HepG2 (cell line): ENCODE measurements around the gene CSMD2. TPM values are rescaled to one million over a fixed set of nuclear protein-coding genes. Genes with fewer than 3 reads are reported as not detected.

ENCODE experiments used
- ATAC-seq: fragments of 200-7000 bp; cut with Tn5 transposase; 3 replicates; pipeline ENCODE4 v1.9.1; 2020; ENCODE audit warnings: mild to moderate bottlenecking, moderate library complexity
- BruUV-seq: library from RNA; stranded (reverse); fragments of 400-500 nt; replicated peaks from 2 replicates; lab custom pipeline; 2021; lab: Mats Ljungman, UMichigan
- CTCF ChIA-PET: fragments of 300-600 bp; formaldehyde crosslinking; extraction: SDS; loops from one replicate; lab custom pipeline; 2021; ENCODE audit warnings: low total read pairs, inconsistent platforms, low intra/inter-chr PET ratio; lab: Yijun Ruan, JAX
- POLR2A ChIA-PET: fragments of 350-600 bp; sonication (Branson Sonifier 250); formaldehyde crosslinking; loops from one replicate; lab custom pipeline; 2020; ENCODE audit warnings: antibody characterized with exemption, inconsistent platforms; lab: Yijun Ruan, JAX
- DNase-seq: peaks from one replicate; pipeline ENCODE4 v3.0.0-alpha.2; 2015; ENCODE audit warnings: low spot score
- FAIRE-seq: peaks from 3 replicates; lab custom pipeline; 2011; peaks lifted over from hg19 to GRCh38; lab: Jason Lieb, UNC
- H2AFZ ChIP-seq: one replicate; pipeline ENCODE4 v1.6.1; 2011; ENCODE audit warnings: low read length, inconsistent platforms
- H3K27ac ChIP-seq: fragments of 300-600 bp; 3 replicates; pipeline ENCODE4 v1.8.0; 2011; ENCODE audit warnings: mixed run types, mild to moderate bottlenecking, mixed read lengths, low read length, inconsistent platforms; ENCODE audit not compliant: insufficient read depth; ENCODE audit errors: extremely low read length
- H3K27me3 ChIP-seq, 2 experiments: fragments of 200-600 bp in 1 of 2; 2 replicates in 1 of 2; 3 replicates in 1 of 2; pipeline versions ENCODE4 v1.6.0 to v1.8.0; 2011; ENCODE audit warnings: low read length in 2 of 2, mild to moderate bottlenecking in 2 of 2, moderate library complexity in 2 of 2, inconsistent platforms in 1 of 2; ENCODE audit not compliant: insufficient read depth in 2 of 2, control insufficient read depth in 1 of 2
- H3K36me3 ChIP-seq, 2 experiments: fragments of 200-600 bp in 1 of 2; replicated peaks in 1 of 2; 2 replicates in 1 of 2; 3 replicates in 1 of 2; pipeline versions ENCODE4 v1.5.1 to v1.8.0; 2011; ENCODE audit warnings: low read length in 2 of 2, inconsistent platforms in 1 of 2; ENCODE audit not compliant: insufficient read depth in 2 of 2, control insufficient read depth in 1 of 2
- H3K4me1 ChIP-seq: 2 replicates; pipeline ENCODE4 v1.5.1; 2012; ENCODE audit warnings: low read length, inconsistent platforms; ENCODE audit not compliant: insufficient read depth
- H3K4me2 ChIP-seq: 2 replicates; pipeline ENCODE4 v1.6.0; 2011; ENCODE audit warnings: low read depth, low read length, inconsistent platforms
- H3K4me3 ChIP-seq, 3 experiments: fragments of 200-600 bp in 1 of 3; sonication (generic), shearing (Covaris generic) in 1 of 3; replicated peaks in 1 of 3; 2 replicates each; pipeline ENCODE4 v1.5.1; 2011 to 2016; ENCODE audit warnings: low read length in 3 of 3, inconsistent platforms in 2 of 3, low read depth in 2 of 3, mild to moderate bottlenecking in 2 of 3, control low read depth in 1 of 3, mixed read lengths in 1 of 3; ENCODE audit not compliant: insufficient read depth in 1 of 3
- H3K79me2 ChIP-seq: one replicate; pipeline ENCODE4 v1.6.1; 2011; ENCODE audit warnings: low read length, inconsistent platforms; ENCODE audit not compliant: insufficient read depth
- H3K9ac ChIP-seq: 2 replicates; pipeline ENCODE4 v1.6.0; 2011; ENCODE audit warnings: mild to moderate bottlenecking, low read depth, low read length, inconsistent platforms; ENCODE audit not compliant: insufficient read depth
- H3K9me3 ChIP-seq: 2 replicates; pipeline ENCODE4 v1.5.1; 2012; ENCODE audit warnings: mild to moderate bottlenecking, low read length
- H4K20me1 ChIP-seq: 2 replicates; pipeline ENCODE4 v1.6.0; 2011; ENCODE audit warnings: inconsistent platforms, mild to moderate bottlenecking, low read length, moderate library complexity; ENCODE audit not compliant: insufficient read depth
- HOXA9 ChIP-seq: sonication (generic); formaldehyde crosslinking; IDR thresholded peaks from 2 replicates; pipeline ENCODE4 v1.8.1; 2022; ENCODE audit warnings: missing genetic modification reagents, mild to moderate bottlenecking, moderate library complexity, borderline replicate concordance
- MNT ChIP-seq: fragments of 450-650 bp; IDR thresholded peaks from 2 replicates; pipeline ENCODE4 v1.6.1; 2016
- NR2F1 ChIP-seq, 2 experiments: fragments of 450-650 bp in 1 of 2; formaldehyde crosslinking in 1 of 2; IDR thresholded peaks; 2 replicates each; pipeline versions ENCODE4 v1.5.0 to v1.6.1; 2016 to 2020; ENCODE audit warnings: mild to moderate bottlenecking in 1 of 2, missing compliant biosample characterization in 1 of 2, missing genetic modification reagents in 1 of 2, moderate library complexity in 1 of 2
- NRL ChIP-seq: sonication (generic); formaldehyde crosslinking; IDR thresholded peaks from 2 replicates; pipeline ENCODE4 v1.5.0; 2020; ENCODE audit warnings: missing genetic modification reagents, mild to moderate bottlenecking, moderate library complexity, borderline replicate concordance
- SRF ChIP-seq: IDR thresholded peaks from 2 replicates; pipeline ENCODE4 v1.6.1; 2011; ENCODE audit warnings: mild to moderate bottlenecking, low read depth, low read length, moderate library complexity
- SRY ChIP-seq: sonication (generic); formaldehyde crosslinking; IDR thresholded peaks from 2 replicates; pipeline ENCODE4 v1.8.0; 2022; ENCODE audit warnings: mild to moderate bottlenecking, missing genetic modification reagents
- ZNF234 ChIP-seq: sonication (generic); formaldehyde crosslinking; conservative IDR thresholded peaks from 2 replicates; pipeline ENCODE4 v1.5.1; 2020; ENCODE audit warnings: mild to moderate bottlenecking, missing genetic modification reagents
- ZNF777 ChIP-seq: sonication (generic); formaldehyde crosslinking; IDR thresholded peaks from 2 replicates; pipeline ENCODE4 v1.4.0; 2020; ENCODE audit warnings: missing genetic modification reagents
- WGBS: methylation state at CpG from one replicate; pipeline ENCODE4 v1.1.6; 2017; ENCODE audit warnings: low lambda C conversion rate; 5-methylcytosine and 5-hydroxymethylcytosine counted together
- in situ Hi-C: cut with HindIII; loops from 2 replicates; pipeline ENCODE4 v1.10.0; 2017; ENCODE audit warnings: low pct_unique_long_range_greater_than_20kb; ENCODE audit not compliant: extremely low pct_ligation_motif_present
- intact Hi-C: fragments of 100-400 bp; cut with micrococcal nuclease; formaldehyde crosslinking; loops from one replicate; pipeline ENCODE4 v1.10.0; 2022; ENCODE audit not compliant: unreplicated experiment
- polyA plus RNA-seq, 8 experiments: library from polyadenylated mRNA; depleted of rRNA in 3 of 8; stranded (reverse) in 7 of 8; unstranded in 1 of 8; fragments of >200 nt; fragmentation: Illumina TruSeq in 4 of 8; extraction: Trizol in 4 of 8; gene quantifications; 2 replicates each; pipeline versions ENCODE4 v1.2.1 to v1.2.3, GENCODE V29; 2011 to 2016; ENCODE audit warnings: low read depth in 4 of 8, missing spikeins in 1 of 8, mixed read lengths in 1 of 8; ENCODE audit not compliant: insufficient read depth in 1 of 8
- total RNA-seq, 5 experiments: library from RNA; depleted of rRNA; stranded (reverse); fragments of >200 nt; fragmentation: Illumina TruSeq; extraction: Trizol; gene quantifications; 2 replicates each; pipeline ENCODE4 v1.2.3, GENCODE V29; 2016; ENCODE audit warnings: low read depth in 1 of 5

CSMD2 gene
- total and polyA plus RNA-seq, 2 of the 13 experiments (the other 11 are each of a cell fraction or from before 2014, with no cell fraction given), result not detected

GRCh38 chr1:34113887-34114286 lies 51.1 kb downstream of the CSMD2 start (continued):
- TF ChIP-seq NRL (CRISPR knock-in tag), result no peak
- TF ChIP-seq ZNF777 (CRISPR knock-in tag), result no peak
- TF ChIP-seq SRF, result no peak
- TF ChIP-seq SRY (CRISPR knock-in tag), result no peak
- TF ChIP-seq HOXA9 (CRISPR knock-in tag), result no peak

- Histone ChIP-seq H3K4me3 (no peak overlapping the region), H3K79me2 (no peaks in the 10 kb centered on the region), H3K27me3 (no peaks in the 10 kb centered on the region; a peak in 1 of 5 replicates), H3K9ac (no peak overlapping the region), H3K9me3 (peaks cover 20% of the 10 kb centered on the region; the same call in 1 of the 2 replicates), H2AFZ (no peak overlapping the region), H4K20me1 (no peaks in the 10 kb centered on the region), H3K4me2 (no peak overlapping the region), H3K36me3 (no peaks in the 10 kb centered on the region), H3K27ac (no peak overlapping the region), H3K4me1 (no peaks in the 10 kb centered on the region)
- in situ Hi-C loops, result loop anchor here (10.0 kb wide), 1 partner anchor 491 kb away; no protein-coding TSS in a partner anchor
- ATAC-seq (no peak), DNase-seq (no peak), FAIRE-seq (no peak)
- CTCF ChIA-PET, result interaction anchor here (2.6 kb wide), 1 partner anchor 485 kb away, joined by 15 read pairs; no protein-coding TSS in a partner anchor
- no TSS peak for BruUV-seq
- POLR2A ChIA-PET, result no interaction called here
- intact Hi-C loops, result loop anchor here (5.0 kb wide), 1 partner anchor 569 kb away; no protein-coding TSS in a partner anchor
- WGBS, result 20% methylated on average over 1 of the region's 2 CpGs
- TF ChIP-seq NR2F1 (CRISPR knock-in tag; IDR thresholded peaks at IDR 0.05), result no peak
- no peak for TF ChIP-seq ZNF234 (CRISPR knock-in tag)
- TF ChIP-seq MNT, result peak; percentile 43; the same call in 1 of the 2 replicates
Measured at GRCh38 chr1:34113362-34113761, 51.7 kb downstream of the CSMD2 start.
